Measurements from ENCODE around the gene LAMB4.

DNA sequence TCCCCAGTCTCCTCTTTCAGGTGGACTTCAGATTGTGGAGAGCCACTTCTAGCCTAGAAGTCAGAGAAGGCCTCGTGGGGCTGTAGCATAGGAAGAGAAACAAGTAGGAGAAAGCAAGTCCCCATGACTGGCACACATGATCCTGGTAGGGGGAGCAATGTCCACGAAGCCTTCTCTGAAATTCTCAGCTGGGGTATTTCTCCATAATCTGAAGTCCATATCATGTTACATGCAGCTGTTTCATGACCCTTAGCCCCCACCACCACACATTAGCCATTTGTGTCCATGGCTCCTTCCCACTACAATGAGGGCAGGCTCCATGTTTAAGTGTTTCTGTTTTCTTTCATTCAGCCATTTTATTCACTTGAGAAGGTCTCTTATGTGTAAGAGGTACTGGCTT lies 43.2 kb downstream of the LAMB4 start:
- TF ChIP-seq EP300 (IDR thresholded peaks at IDR 0.05) (no peak), RARB (CRISPR knock-in tag; IDR thresholded peaks at IDR 0.05) (no peak)

Measured in A549 (cell line).